NCI-H2029 treated with DMSO at 0.1 percent for 48 hours (cell line): ENCODE results near the gene SEPTIN1.
A peak's percentile ranks its signal among the peaks of the same experiment; 100 is the strongest.
"Not testable (repeated sequence)": the region's sequence is repeated elsewhere in the genome, so short reads cannot be mapped to it uniquely, and the experiment has no call there.

Experiments
- DNase-seq: peaks from one replicate; lab custom pipeline; 2025; lab: John Stamatoyannopoulos, UW

Gene SEPTIN1

DNA sequence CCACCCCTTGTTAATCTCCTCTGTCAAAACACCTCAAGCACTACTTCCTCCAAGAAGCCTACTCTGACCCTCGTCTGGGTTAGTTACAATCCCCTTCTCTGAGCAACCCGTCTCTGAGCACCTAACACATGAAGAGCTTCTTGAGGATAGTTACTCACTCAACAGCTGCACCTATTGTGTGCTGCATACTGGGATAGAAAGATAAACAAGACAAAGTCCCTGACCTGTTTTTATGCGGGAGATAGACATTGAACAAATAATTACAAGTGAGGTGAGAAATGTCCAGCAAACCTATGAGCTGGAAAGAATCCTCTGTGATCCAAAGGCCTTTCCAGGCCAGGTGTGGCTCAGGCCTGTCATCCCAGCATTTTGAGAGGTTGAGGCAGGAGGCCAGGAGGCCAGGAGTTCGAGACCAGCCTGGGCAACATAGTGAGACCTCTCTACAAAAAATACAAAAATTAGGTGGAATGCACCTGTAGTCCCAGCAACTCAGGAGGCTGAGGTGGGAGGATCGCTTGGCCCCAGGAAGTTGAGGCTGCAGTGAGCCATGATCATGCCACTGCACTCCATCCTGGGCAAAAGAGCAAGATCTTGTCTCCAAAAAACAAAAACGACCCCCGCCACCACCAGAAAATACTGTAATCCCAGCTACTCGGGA lies 19.5 kb upstream of the SEPTIN1 start:
- DNase-seq, result no peak

DNA sequence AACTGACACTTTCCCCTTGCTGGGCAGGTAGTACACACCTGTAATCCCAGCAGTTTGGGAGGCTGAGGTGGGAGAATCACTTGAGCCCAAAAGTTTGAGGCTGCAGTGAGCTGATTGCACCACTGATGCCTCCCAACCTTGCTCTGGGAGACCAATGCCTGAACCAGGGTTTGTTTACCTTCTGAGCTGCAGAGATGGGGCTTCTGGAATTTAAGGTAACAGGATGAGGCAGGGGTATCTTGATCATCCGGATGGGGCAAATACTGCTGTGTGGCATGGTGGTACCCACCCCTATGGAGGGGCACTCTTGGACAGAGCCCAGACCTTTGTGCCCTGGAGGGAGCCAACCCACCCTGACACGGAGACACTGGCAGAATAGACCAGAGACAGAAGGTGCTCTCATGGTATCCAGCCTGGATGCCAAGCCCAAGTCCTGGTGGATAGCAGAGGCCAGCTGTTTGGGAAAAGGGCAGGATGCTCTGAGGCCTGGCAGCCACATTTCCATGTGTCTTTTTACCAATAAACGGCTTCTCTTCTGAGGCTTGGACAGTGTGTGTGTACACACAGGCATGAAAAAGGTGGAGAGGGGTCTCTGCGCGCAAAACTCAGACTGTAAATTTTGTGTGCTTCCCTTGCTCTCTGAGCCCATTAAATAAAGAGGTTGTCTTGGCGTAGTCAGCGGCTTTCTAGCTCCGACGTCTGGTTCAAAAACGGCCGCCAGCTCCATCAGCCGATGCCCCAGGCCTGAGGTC lies 17.2 kb upstream of the SEPTIN1 start:
- no peak for DNase-seq

DNA sequence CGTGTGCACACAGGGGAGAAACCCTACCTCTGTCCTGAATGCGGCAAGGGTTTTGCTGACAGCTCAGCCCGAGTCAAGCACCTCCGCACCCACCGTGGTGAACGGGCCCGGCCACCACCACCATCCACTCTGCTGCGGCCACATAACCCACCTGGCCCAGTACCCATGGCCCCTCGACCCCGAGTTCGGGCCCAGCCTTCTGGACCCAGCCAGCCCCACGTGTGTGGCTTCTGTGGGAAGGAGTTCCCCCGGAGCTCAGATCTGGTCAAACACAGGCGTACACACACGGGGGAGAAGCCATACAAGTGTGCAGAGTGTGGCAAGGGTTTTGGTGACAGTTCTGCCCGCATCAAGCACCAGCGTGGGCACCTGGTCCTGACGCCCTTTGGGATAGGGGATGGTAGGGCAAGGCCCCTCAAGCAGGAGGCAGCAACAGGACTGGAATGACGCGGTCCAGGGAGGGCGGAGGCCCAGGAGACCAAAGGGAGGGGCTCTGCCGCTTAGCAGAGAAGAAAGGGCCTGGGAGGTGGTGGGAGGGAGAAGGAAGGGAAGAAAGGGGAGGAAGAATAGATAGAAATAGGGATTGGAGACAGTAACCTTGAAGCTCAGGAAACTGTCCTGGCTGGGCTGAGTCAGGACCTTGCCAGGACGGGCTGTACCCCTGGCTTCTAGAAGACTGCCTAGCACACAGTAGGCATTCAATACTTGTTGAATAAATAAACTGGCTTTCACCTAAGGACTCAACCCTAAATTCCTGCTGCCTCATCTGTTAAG lies 16.5 kb upstream of the SEPTIN1 start:
- no peak for DNase-seq

DNA sequence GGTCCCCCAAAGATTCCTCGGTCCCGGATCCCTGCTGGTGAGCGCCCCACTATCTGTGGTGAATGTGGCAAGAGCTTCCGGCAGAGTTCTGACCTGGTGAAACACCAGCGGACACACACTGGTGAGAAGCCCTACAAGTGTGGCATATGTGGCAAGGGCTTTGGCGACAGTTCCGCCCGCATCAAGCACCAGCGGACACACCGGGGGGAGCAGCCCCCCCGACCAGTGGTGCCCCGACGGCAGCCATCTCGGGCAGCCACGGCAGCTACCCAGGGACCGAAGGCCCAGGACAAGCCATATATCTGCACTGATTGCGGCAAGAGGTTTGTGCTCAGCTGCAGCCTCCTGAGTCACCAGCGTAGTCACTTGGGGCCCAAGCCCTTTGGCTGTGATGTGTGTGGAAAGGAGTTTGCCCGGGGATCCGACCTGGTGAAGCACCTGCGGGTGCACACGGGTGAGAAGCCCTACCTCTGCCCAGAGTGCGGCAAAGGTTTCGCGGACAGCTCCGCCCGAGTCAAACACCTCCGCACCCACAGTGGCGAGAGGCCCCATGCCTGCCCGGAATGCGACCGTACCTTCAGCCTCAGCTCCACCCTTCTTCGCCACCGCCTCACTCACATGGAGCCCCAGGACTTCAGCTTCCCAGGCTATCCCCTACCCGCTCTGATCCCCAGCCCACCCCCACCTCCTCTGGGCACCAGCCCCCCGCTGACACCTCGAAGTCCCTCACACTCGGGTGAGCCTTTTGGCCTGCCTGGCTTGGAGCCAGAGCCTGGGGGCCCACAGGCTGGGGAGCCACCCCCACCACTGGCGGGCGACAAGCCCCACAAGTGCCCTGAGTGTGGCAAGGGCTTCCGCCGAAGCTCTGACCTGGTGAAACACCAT lies 15.7 kb upstream of the SEPTIN1 start:
- no peak for DNase-seq

DNA sequence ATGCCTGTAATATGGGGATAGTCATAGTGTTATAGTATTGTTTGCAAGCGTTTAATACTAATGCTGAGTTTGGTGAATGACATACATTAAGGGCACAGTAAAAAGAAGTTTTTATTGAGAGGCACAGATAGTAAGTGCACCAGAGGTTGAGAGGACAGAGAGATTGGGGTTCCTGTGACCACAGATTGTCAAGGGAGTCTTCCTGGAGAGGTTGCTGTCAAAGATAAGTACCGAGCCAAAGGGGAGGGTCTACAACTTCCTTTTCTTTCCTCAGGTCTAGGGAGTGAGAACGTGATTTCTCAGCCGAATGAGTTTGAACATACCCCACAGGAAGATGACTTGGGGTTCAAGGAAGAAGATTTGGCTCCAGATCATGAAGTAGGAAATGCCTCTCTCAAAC lies 14.7 kb upstream of the SEPTIN1 start:
- no peak for DNase-seq

DNA sequence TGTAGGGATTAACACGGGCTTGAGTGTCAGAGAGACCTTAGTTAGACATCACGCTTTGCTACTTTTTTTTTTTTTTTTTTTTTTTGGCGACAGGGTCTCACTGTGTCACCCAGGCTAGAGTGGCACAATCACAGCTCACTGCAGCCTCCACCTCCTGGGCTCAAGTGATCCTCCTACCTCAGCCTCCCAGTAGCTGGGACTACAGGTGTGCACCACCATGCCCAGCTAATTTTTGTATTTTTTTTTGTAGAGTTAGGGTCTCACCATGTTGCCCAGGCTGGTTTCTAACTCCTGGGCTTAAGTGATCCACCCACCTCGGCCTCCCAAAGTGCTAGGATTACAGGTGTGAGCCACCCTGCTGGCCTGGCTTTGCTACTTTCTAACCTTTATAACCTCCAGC lies 14.3 kb upstream of the SEPTIN1 start:
- not testable (repeated sequence) for DNase-seq

DNA sequence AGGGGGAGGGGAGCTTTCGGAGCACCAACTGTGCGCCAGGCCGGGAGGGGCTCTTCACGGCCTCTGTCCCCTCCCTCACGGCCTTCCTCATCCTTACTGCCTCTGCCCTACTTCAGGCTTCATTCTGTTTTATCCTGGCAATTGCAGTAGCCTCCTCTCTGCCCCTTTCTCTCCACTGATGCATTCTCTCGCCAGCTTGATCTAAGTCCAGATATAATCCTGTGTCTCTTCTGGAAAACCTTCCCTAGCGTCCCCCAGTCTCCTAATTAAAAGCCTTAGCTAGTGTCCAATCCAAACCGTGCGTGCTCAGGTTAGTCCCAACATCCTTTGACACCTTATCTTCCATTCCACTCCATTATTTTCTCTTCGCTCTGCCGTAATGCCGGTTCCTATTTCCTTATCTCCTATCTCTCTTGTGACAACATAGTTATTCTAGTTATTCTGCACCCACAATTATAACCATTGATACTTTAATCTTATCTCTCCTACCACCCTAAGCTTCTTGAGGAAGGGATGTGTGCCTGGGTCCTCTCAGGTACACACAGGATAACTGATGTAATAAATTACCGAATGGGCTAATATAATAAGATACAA lies 13.7 kb upstream of the SEPTIN1 start:
- peak; percentile 27 for DNase-seq

DNA sequence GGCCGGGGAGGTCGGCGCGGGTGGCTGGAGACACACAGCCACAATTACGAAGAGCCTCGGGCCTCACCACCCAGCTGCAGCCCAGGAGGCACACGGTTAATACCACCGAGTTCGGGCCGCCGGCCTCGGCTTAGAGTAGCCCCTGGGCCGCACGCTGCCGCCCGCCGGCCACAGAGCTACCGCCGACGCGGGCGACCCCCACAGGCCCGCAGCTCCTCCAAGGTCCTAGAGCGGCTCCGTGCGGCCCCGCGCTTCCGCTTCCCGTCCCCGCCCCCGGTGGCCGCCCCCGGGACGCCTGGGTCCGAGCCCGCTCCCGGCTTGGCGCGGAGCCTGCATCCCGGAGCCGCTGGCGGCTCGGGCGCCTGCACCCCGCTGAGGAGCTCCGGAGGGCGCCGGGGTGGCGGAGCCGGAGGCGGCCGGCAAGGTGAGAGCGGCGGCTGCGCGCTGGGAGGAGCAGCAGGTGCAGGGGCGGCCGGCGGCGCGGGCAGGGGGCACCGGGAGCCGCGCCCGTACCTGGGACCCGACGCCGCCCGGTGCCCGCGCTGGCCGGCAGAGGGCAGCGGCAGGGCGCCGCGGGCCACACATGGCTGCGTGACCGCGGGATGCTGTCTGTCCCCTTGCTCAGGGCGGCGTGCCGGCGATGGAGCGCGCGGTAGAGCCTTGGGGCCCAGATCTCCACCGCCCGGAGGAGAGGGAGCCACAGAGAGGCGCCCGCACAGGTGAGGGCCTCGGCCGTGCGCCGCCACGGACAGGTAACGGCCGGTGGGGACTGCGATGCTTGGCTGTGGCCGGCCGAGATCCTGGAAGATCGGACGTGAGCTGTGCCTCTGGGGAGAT lies 13.0 kb upstream of the SEPTIN1 start, which contains the start of gene ZNF48:
TSS of gene ZNF48 (plus strand) at position 266 of the 837 bp plus-strand sequence. CDS start at position 641, 375 bp downstream.
- DNase-seq, result peak; percentile 40

DNA sequence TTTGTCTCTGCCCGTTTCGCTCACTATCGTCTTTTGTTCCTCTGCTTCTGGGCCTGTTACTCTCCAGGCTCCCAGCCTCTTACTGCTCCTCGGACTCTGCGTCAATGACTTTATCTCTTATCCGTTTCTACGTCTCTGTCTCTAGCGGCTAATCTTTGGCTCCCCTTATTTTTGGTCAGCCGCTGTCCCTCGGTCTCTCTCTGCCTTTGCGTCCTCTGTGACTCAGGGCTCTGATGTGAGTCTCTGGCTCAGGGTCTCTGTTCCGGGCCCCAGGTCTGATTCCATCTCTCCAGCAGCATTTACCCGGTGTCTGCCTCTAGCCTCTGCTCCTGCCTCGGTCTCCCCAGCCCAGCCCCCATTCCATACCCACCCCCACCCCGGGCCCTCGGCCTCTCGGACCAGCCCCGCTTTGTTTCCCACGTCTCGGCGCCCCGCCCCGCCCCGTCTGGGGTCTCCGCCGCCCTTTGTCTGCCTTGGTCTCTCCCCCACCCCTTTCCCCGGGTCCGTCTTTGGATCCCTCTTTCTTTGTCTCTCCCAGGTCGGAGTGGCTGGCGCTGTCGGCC lies 12.3 kb upstream of the SEPTIN1 start:
- no peak for DNase-seq

DNA sequence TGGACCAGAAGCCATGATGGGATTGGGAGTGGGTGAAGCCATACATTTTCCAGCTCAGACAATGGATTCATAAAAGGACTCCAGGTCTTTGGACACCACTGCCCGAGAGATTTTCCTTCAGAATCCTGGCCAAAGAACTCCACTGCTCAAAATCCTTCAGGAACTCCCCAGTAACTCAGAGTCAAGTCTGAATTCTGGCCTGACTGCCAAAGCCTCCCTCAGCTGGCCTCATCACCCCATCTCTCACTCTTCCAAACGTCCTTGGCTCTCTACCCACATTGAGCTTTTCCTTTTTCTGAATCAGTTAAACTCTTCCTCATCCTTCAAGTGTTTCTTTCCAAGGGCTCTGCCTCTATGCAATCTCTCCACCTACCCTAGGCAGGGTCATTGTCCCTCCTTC lies 1.2 kb upstream of the SEPTIN1 start:
- DNase-seq, result no peak

DNA sequence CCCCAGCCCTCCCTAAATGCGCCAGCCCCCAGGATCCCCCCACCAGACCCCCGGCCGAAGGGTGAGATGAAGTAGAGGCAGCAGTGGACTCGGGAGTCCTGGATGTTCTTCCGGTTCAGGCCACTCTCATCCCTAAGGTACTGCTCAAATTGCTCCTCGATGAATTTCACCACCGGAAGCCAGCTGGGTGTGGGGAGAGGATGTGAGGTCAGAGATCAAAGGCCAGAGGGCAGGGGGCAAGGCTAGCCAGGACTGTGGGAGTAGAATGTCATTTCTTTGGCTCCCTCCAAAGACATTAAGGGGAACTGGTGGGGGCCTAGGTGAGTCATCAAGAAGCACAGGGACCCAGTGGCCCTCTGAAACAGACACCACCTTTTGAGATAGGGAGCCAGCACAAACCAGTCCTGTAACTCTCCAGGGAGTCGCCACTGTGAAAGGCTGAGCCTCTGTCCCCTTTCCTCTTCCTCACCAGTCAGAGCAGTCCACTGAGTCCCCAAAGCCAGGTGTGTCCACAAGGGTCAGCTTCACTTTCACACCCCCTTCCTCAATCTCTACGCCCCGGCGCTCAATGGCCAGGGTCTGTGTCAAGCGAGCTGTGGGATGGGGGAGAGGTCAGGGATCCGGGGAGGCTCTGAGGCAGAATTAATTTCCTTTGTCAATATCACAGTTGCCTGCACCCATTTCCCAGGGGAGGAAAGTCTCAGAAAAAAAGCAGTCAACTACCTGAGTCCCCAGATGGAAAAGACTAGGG lies 895 bp downstream of the SEPTIN1 start:
- DNase-seq, result no peak

DNA sequence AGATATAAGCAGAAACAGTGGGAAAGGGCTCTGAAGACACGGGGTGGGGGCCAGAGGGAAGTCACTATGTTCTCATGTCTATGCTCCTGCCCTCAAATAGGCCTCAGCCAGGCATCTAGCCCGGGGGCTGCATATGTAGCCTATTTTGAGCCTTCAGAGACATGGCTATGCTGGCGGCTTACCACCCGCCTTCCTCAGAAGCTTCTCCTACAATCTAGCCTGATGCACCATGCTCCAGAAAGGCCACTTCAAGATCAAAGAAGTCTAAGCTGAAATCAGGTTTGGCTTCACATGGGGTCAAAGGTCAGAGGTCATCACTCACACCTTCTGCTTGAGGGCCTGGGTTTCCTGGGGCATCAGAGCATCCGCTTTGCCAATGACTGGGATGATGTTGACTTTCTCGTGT lies 1.6 kb downstream of the SEPTIN1 start:
- DNase-seq, result no peak

DNA sequence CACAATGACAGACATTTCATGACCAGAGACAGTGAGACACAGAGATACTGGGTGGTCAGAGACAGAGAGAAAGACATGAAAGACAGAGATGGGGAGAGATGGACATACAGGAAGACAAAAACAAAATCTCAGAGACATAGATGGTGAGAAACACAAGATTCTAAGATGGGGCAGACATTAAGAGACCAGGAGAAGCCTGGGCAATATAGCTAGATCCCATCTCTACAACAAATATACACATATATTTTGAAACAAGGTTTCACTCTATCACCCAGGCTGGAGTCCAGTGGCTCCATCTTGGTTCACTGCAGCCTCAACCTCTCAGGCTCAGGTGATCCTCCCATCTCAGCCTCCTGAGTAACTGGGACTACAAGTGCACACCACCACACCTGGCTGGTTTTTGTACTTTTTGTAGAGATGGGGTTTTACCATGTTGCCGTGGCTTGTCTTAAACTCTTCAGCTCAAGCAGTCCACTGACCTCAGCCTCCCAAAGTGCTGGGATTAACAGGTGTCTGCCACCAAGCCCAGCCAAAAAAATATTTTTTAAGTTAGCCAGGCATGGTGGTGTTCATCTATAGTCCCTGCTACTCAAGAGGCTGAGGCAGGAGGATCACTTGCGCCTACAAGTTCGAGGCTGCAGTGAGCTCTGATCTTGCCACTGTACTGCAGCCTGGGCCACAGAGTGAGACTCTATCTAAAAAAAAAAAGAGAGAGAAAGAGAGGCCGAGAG lies 2.1 kb downstream of the SEPTIN1 start:
- DNase-seq, result no peak

DNA sequence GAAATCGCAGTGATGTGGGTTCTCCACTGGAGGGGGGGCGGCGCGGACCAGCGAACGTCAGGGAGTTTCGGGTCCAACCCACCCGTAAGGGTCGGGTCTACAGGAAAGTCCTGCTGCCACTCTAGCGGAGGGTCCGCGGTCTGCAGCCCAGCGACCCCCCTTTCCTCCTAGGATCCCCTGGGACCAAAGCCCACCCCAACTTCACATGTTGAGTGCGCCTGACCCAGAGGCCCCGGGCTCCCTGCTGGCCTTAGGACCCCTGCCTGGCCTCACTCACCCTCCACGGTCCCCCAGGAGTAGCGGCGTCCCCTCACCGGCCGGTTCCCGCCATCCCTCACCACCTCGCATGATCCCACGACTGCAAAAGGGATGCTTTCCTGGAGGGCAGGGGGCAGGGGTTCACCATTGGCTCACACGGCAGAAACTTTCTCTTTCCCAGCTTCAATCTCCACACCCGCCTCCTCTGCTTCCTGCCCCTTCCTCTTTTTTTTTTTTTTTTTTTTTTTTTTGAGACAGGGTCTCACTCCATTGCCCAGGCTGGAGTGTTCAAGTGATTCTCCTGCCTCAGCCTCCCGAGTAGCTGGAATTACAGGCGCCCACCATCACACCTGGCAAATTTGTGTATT lies 3.1 kb downstream of the SEPTIN1 start:
- DNase-seq, result no peak

DNA sequence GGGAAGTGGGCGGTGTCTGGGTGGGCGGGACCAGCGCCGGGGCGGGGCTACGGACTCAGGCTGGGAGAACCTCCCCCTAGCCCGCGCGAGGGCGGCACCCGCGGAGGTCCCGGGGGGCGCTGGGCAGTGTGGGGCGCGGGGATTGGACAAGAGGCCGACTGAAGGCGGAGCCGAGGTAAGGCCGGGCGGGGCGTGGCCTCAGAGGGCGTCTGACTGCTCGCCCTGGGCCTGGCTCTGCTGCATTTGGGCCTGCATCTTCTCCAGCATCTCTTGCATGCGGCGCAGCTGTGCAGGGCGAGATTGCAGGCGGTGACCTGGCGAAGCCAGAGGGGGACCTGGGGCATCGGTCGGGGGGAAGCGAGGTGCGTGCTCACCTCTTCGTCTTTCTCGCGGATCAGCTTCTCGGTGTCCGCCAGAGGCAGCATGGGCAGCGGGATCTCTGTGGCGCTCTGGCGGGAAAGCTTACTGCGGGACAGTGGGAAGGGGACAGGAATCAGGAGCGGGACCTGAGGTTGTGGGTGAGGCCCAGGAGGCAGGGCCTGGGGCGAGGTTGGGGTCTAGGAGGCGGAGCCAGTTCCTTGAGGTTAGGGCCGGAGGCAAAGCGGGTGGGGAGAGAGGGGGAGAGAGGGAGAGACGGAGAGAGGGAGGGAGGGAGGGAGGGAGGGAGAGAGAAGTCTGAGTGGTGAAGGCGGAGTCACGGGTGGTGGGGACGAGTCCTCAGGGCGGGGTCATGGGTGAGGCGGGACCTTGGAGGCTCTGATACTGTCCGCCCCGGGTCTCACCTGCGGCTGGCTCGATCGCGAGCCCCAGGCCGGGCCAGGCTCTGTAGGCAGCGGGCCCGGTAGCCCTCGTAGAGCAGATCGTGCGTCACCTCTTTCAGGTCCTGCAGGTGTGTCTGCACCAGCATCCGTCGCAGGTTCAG lies 3.9 kb downstream of the SEPTIN1 start:
- peak; percentile 83 for DNase-seq

DNA sequence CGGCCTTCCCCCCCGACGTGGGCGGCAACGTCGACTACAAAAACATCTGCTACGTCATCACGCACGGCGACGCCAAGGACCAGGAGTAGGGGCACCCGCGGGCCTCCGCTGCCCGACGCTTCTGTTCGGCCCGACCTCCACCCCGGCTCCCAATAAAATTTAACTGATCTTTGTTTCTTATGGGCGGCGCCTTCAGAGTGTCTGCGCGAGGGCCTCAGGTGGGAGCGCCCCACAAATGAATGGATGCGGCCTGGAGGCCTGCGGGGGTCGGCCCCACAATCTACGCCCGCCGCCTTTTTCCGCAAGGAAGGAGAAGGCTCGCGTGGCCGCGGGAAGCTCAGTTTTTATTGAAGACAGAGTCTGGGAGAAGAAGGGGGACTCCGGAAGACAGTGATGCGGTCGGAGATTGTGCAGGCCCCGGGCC lies 4.5 kb downstream of the SEPTIN1 start:
- peak; percentile 52 for DNase-seq
